ENCODE data around the gene TFR2. TPM values are rescaled to one million over a fixed set of nuclear protein-coding genes. Genes with fewer than 3 reads are reported as not detected.

The TFR2 gene
- total and polyA plus RNA-seq, 2 donors (not counting 1 experiment from before 2014, with no cell fraction given): 5.9 to 10.0 TPM

- Histone ChIP-seq H3K79me2 (ENCODE audit: control insufficient read depth, insufficient read depth, low read length) (peaks cover 47% of the 10 kb centered on the region), H3K36me3 (replicated peaks in 1 of 2; ENCODE audit: control extremely low read depth in 1 of 2, control insufficient read depth in 1 of 2, extremely low read depth in 1 of 2, insufficient read depth in 2 of 2, low read length in 1 of 2) (peaks cover 0 to 85% of the 10 kb centered on the region in 2 experiments), H2AFZ (ENCODE audit: insufficient read depth, low read depth, low read length, poor library complexity, severe bottlenecking) (no peak overlapping the region), H3K27me3 (replicated peaks in 1 of 4; ENCODE audit: control extremely low read depth in 1 of 4, control insufficient read depth in 3 of 4, insufficient read depth in 4 of 4, low read length in 3 of 4) (no peaks in the 10 kb centered on the region), H3K4me3 (ENCODE audit: control extremely low read depth in 1 of 5, extremely low read depth in 1 of 5, insufficient read depth in 1 of 5, low read depth in 2 of 5, low read length in 4 of 5) (no peak overlapping the region), H3K9ac (ENCODE audit: low read length) (no peak overlapping the region), H3K4me2 (replicated peaks; ENCODE audit: low read depth, low read length, poor library complexity, severe bottlenecking) (no peak overlapping the region), H3K27ac (ENCODE audit: low read length in 2 of 2) (no peak overlapping the region), H3K4me1 (ENCODE audit: control insufficient read depth in 2 of 2, insufficient read depth in 2 of 2, low read length in 2 of 2) (peaks cover 15 to 17% of the 10 kb centered on the region in 2 donors), H3K9me3 (ENCODE audit: control extremely low read depth in 1 of 3, control insufficient read depth in 2 of 3, insufficient read depth in 1 of 3, low read length in 2 of 3) (no peaks in the 10 kb centered on the region), H4K20me1 (ENCODE audit: control insufficient read depth, insufficient read depth, low read length, poor library complexity, severe bottlenecking) (peaks cover 86% of the 10 kb centered on the region)
- Mint-ChIP-seq H3K4me1 (peaks cover 19% of the 10 kb centered on the region), H3K4me3 (no peak overlapping the region), H3K27me3 (no peaks in the 10 kb centered on the region), H3K27ac (no peak overlapping the region), H3K9me3 (ENCODE audit: insufficient read depth) (no peaks in the 10 kb centered on the region)
- 95% methylated on average over 24 of the region's 33 CpGs for WGBS (ENCODE audit: insufficient coverage)
- intact Hi-C loops (cut with micrococcal nuclease): no loop called here
- CTCF ChIA-PET: no interaction called here
- ATAC-seq (ENCODE audit: low read depth) (no peak), DNase-seq (no peak)
- POLR2A ChIA-PET: no interaction called here
- TF ChIP-seq EZH2 (IDR thresholded peaks at IDR 0.05; ENCODE audit: borderline replicate concordance, insufficient read depth, low read depth, low read length, poor library complexity, severe bottlenecking) (no peak), CTCF (IDR thresholded peaks at IDR 0.05) (no peak)
Observed at GRCh38 chr7:100686201-100686821, 45.0 kb upstream of the TFR2 start.

GRCh38 chr7:100685631-100686145 lies 44.3 kb upstream of the TFR2 start:
- Mint-ChIP-seq H3K27ac (no peak overlapping the region), H3K4me1 (peaks cover 16% of the 10 kb centered on the region), H3K27me3 (no peaks in the 10 kb centered on the region), H3K9me3 (ENCODE audit: insufficient read depth) (no peaks in the 10 kb centered on the region), H3K4me3 (no peak overlapping the region)
- Histone ChIP-seq H2AFZ (ENCODE audit: insufficient read depth, low read depth, low read length, poor library complexity, severe bottlenecking) (no peak overlapping the region), H4K20me1 (ENCODE audit: control insufficient read depth, insufficient read depth, low read length, poor library complexity, severe bottlenecking) (peaks cover 80% of the 10 kb centered on the region), H3K27ac (ENCODE audit: low read length in 2 of 2) (no peak overlapping the region), H3K9me3 (ENCODE audit: control extremely low read depth in 1 of 3, control insufficient read depth in 2 of 3, insufficient read depth in 1 of 3, low read length in 2 of 3) (no peaks in the 10 kb centered on the region), H3K27me3 (replicated peaks in 1 of 4; ENCODE audit: control extremely low read depth in 1 of 4, control insufficient read depth in 3 of 4, insufficient read depth in 4 of 4, low read length in 3 of 4) (no peaks in the 10 kb centered on the region), H3K4me3 (ENCODE audit: control extremely low read depth in 1 of 5, extremely low read depth in 1 of 5, insufficient read depth in 1 of 5, low read depth in 2 of 5, low read length in 4 of 5) (no peak overlapping the region), H3K4me2 (replicated peaks; ENCODE audit: low read depth, low read length, poor library complexity, severe bottlenecking) (no peak overlapping the region), H3K4me1 (ENCODE audit: control insufficient read depth in 2 of 2, insufficient read depth in 2 of 2, low read length in 2 of 2) (peaks cover 12 to 13% of the 10 kb centered on the region in 2 donors), H3K9ac (ENCODE audit: low read length) (no peak overlapping the region), H3K36me3 (replicated peaks in 1 of 2; ENCODE audit: control extremely low read depth in 1 of 2, control insufficient read depth in 1 of 2, extremely low read depth in 1 of 2, insufficient read depth in 2 of 2, low read length in 1 of 2) (peaks cover 0 to 82% of the 10 kb centered on the region in 2 experiments), H3K79me2 (ENCODE audit: control insufficient read depth, insufficient read depth, low read length) (peaks cover 41% of the 10 kb centered on the region)
- TF ChIP-seq EZH2 (IDR thresholded peaks at IDR 0.05; ENCODE audit: borderline replicate concordance, insufficient read depth, low read depth, low read length, poor library complexity, severe bottlenecking) (no peak), CTCF (IDR thresholded peaks at IDR 0.05) (no peak)
- 87% methylated on average over 14 of the region's 17 CpGs for WGBS (ENCODE audit: insufficient coverage)
- ATAC-seq (ENCODE audit: low read depth) (no peak), DNase-seq (no peak)
- CTCF ChIA-PET: interaction anchor here (0.9 kb wide), 1 partner anchor 73 kb away, joined by 3 read pairs; the partner anchor contains the start of gene MOSPD3
- POLR2A ChIA-PET: interaction anchor here (0.5 to 0.7 kb wide), 2 partner anchors 52 to 95 kb away, joined by 4 to 7 read pairs; no protein-coding TSS in a partner anchor
- intact Hi-C loops (cut with micrococcal nuclease): no loop called here

Data from B cell (primary cell).